T-helper 2 cell (primary cell): ENCODE results near the gene GABRR2.

ENCODE experiments used
- DNase-seq, 5 experiments: peaks; one replicate each; pipeline versions ENCODE4 v3.0.0 to v3.0.0-alpha.2; 2012 to 2022
- total RNA-seq, 2 donors: gene quantifications; one replicate each; lab custom pipeline; 2026; lab: John Stamatoyannopoulos, UW

GABRR2 gene
- total RNA-seq: 0.94 to 1.2 reads per million in 2 donors

GRCh38 chr6:89315249-89315885, at the start of gene GABRR2:
GABRR2 (minus strand) TSS chr6:89315299; CDS start chr6:89315165, 134 bp downstream.
- no peak for DNase-seq

DNA sequence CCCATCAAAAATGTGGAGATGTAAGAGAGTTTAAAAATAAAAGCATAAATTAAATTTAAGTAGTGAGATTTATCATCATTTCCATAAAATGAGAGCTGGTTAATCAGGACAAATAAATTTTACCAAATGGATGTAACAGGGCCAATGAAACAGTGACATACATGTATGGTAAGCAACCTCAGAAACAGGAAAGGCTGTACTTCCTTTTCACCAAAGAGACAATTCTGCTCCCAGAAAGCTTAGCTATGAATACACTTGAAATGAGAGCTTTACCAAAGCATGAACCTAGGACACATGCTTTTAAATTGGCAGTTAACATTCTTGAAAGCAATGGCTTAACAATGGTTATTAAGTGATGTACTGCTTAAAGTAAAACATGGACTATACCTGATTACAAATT, 49.5 kb upstream of the GABRR2 start:
- DNase-seq: no peak

GRCh38 chr6:89361171-89361570, 46.1 kb upstream of the GABRR2 start:
- no peak for DNase-seq

- peak in 1 of 5 experiments; percentile 65 for DNase-seq
These were observed 45.4 kb upstream of the GABRR2 start for GRCh38 chr6:89360415-89360999.

DNA sequence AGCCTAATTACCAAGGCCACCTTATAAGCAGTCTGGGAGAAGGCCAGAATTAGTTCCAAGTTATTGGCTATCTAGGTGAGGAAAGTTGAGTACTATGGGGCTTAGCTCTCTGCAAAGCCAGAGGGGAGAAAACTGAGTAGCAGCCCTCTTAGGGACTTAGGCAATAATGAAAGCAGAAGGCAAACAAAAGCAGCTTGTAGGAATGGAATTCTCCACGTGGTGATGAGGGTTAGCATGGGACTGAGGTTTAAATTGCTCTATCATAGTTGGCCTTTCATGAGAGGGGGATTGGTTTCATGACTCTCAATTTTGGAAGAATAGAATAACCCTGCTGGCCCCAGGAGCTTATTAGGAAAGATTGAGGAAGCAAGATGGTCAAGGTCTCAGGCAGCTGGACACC, 44.5 kb upstream of the GABRR2 start:
- no peak for DNase-seq

DNA sequence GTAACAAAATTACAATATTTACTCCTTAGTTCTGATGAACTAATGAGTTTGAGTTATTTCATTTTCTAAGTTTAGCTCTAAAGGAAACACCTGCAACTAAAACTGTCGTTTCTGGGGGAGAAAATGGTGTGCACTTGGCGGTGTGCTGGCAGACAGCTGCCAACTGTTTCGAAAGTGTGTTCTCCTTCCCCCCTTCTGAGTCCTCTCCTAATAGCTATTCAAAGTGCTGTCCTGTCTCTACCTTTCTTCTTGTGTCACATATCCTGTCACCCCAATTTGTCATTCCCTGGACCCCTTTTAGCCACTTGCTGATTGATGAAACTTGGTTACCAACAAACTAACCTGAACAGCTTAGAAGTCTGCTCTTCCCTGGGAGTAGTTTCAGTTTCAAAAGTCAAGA, 42.3 kb upstream of the GABRR2 start:
- peak in 1 of 5 experiments; percentile 49 for DNase-seq

GRCh38 chr6:89356642-89357170, 41.6 kb upstream of the GABRR2 start:
- no peak for DNase-seq

DNA sequence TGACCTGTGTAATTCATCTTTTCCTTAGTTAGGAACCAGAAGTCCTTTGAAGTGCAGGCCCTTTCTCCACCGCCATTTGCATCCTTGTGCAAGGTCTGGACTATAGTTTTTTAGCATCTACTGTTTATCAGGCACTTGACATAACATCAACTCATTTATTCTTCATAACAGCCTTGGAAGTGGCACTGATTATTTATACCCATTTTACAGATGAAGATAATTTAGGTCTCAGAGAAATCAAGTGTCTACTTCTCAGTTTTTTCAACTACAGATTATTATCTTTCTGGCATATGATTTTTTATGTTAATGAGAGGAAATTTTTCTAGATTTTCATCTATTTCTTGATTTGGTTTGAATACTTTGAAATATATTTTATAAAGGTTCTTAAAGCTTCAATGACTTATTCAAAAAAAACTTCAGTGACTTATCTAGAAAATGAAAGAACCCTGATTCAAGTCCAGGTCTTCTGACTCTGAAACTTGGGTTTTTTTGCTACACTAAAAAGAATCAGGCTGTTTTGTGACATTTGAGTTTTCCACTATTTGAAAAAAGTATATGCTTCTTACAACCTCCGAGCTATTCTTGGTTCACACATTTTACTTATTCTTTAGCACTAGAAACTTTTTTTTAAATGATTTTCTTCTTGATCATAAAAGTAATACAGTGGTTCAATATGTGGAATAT, 40.6 kb upstream of the GABRR2 start:
- no peak for DNase-seq

GRCh38 chr6:89353702-89354392, 38.7 kb upstream of the GABRR2 start:
- no peak for DNase-seq

GRCh38 chr6:89353118-89353556, 38.0 kb upstream of the GABRR2 start:
- peak in 1 of 5 experiments; percentile 47 for DNase-seq

DNA sequence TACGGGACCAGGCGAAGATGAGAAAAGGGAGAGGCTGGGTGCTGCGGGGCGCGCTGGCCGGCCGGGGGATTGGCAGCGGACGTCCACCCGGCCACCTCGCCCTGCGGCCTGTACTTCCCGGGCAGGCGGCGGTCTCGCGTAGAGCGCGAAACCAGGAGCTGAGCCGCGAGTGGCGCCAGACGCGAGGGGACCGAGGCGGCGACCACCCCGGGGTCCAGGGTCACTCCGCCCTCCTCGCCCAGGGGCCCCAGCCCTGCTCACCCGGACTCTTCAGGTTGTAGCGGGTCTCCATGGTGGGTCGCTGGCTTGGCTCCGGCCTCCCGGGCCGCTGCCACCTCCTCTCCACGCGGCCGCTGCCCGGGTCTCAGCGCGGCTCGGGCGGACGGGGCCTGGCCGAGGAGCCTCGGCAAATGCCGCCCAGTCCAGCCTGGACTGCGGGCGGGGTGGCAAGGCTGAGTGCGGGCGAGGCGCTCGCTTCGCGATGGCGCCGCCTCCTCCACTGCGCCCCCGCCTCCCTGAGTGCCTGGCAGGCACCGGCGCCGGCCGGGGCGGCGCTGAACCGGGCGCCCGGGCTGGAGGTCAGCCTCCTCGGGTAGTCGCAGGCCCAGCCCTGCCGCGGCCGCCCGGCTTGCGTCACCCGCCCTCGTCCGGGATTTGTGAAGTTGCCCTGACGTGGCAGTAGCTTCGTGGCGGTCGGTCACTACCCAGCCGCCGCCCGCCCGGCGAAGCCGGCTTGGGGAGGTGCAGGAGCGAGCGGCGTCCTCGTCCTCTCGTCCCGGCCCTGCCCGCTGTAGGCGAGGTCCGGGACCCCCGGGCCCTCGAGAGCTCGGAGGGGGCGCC, 37.4 kb upstream of the GABRR2 start, which contains the start of gene UBE2J1:
Gene UBE2J1, minus strand, starts transcription at position 445 of the 840 bp plus-strand sequence. Its CDS starts 153 bp downstream, at position 292.
- DNase-seq: peak; percentile 50 to 82 (median 61)

DNA sequence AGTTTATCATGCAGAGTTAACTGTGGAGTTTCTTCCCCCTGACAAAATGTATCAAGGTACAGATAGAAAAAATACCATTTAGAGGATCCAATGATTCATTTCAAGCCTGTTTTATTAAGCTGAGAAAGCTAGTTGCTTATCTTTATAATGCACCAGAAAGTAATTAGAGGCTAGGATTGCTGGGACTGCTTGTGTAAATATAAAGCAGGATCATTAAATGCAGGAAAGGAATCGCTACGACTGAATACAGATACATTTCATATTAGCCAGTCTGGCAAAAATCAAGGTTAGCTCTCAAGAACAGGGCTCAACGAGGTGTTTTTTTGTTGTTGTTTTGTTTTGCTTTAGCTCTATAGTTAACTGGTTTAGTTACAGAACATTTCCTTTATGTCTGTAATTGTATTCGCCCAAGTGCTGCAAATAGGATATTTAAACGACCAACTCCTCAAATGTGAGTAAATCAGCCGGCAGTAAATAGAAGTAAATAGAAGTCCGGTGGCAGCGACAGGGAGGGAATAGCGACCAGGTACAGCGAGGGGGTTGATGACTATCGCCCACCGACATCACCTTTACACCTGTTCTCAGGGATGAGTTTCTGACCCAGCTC, 36.7 kb upstream of the GABRR2 start:
- no peak for DNase-seq

GRCh38 chr6:89350281-89350966, 35.3 kb upstream of the GABRR2 start:
- DNase-seq: peak in 1 of 5 experiments; percentile 82

DNA sequence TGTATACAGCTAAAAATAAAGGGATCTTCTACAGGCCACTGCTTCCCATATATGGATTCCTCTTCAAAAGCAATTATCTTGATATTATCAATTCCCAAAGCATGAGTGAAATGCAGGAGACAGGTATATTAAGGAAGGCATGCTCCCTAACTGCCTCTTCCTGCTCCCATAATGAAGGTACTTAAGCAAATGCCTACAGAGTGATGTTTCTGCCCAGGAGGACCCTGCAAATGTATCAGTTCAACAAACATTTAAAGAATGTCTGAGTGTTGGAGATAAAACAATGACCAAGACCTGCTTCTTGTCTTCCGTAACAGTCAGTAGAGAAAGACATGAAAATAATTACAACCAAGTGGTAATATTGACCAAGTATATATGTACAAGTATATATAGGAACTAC, 33.3 kb upstream of the GABRR2 start:
- DNase-seq: no peak

- no peak for DNase-seq
These were observed 32.7 kb upstream of the GABRR2 start for GRCh38 chr6:89347825-89348224.

DNA sequence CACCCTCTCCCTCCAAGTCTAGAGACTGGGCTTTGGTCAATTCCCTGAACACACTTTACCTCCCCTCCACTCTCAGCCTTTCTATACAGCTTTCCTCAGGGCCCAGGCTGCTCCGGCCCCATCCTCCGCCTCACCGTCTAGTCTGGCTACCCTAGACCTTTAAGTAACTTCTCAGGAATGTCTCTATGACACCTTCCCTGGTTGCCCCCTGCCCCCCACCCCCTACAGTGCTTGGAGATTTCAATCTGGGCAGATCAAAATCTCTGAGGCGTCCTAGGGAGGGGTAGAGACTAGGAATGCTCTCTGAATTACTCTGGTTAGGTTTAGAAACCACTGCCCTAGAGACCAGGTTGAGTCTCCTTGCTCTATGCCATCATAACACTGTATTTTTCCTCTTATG, 31.3 kb upstream of the GABRR2 start:
- DNase-seq: no peak

- no peak for DNase-seq
These were observed 24.5 kb upstream of the GABRR2 start for GRCh38 chr6:89339565-89339964.

DNA sequence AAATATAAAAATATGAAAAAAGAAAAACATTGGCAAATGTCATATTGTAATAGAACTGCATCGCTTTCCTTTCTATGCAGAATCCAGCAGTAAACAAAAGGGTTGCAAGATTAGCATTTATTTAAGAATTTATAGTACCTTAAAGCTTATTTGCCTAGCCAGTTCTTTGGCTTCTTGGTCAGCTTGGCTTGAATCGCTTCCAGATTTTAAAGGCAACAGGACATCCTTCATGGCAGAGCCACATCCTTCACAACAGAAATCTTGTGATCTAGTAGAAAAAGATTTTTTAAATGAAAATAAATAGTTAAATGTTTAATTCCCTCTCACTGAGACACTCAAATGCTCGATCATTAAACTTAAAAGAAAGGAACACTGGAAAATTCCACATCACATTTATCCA, 20.1 kb upstream of the GABRR2 start:
- DNase-seq: no peak

DNA sequence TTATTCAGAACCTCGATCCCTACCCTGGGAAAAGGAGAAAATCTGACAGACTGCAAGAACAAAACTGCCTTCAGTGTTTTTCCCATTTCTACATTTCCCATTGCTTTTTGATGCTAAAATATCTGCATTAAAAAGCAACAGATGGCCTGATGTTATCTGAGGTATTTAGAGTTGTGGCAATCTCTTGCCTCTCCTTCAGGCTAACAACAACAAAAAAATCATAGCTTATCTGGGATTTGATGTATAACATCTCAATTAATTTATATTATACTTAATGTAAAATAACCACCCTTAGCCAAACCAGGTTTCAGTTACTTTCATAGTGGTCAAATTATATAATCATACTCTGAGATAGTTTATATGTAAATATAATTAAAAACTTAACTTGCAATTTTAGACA, 15.8 kb upstream of the GABRR2 start:
- DNase-seq: no peak

GRCh38 chr6:89328976-89329375, 13.9 kb upstream of the GABRR2 start:
- no peak for DNase-seq

DNA sequence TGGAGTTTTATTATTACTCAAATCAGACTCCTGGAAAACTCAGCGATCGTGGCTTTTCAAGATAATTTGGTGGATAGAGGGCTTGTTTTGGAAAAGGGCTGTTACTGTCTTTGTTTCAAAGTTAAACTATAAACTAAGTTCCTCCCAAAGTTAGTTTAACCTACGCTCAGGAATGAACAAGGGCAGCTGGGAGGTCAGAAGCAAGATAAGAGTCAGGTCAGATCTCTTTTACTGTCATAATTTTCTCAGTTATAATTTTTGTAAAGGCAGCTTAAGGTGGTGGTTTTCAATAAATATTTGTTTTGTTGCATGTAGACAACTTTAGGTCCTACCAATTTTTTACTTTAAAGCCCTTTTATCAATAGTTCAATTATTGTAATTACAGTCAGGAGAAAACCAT, 9.2 kb upstream of the GABRR2 start:
- no peak for DNase-seq
